Lower lobe of right lung (tissue), 2 donors: Measurements from ENCODE around the gene WDFY2. TPM values are rescaled to one million over a fixed set of nuclear protein-coding genes. Genes with fewer than 3 reads are reported as not detected.

Experiments
- ATAC-seq, 2 donors: fragments of 200-7000 bp; cut with Tn5 transposase; one replicate each; pipeline ENCODE4 v1.9.1; 2020 to 2022; ENCODE audit warnings: mild to moderate bottlenecking in 2 of 2, moderate library complexity in 2 of 2
- DNase-seq: peaks from one replicate; pipeline ENCODE4 v3.0.0-alpha.2; 2020
- H3K27ac ChIP-seq: fragments of 200-600 bp; one replicate; pipeline ENCODE4 v1.8.0; 2022
- H3K27me3 ChIP-seq: fragments of 200-600 bp; one replicate; pipeline ENCODE4 v1.8.0; 2022; ENCODE audit warnings: low read depth
- H3K36me3 ChIP-seq: fragments of 200-600 bp; one replicate; pipeline ENCODE4 v1.8.0; 2022; ENCODE audit warnings: mild to moderate bottlenecking
- H3K4me1 ChIP-seq: fragments of 200-600 bp; one replicate; pipeline ENCODE4 v1.8.0; 2022
- H3K4me3 ChIP-seq: fragments of 200-600 bp; one replicate; pipeline ENCODE4 v1.8.0; 2022; ENCODE audit warnings: mild to moderate bottlenecking
- H3K9me3 ChIP-seq: fragments of 200-600 bp; one replicate; pipeline ENCODE4 v1.8.0; 2022
- intact Hi-C: fragments of 100-400 bp; cut with DNase I; formaldehyde crosslinking; loops from one replicate; pipeline ENCODE4 v1.11.0; 2022
- total RNA-seq: library from RNA; stranded (reverse); fragmentation: NEBNext Ultra II Directional; extraction: Animal tissue kit (Norgen Biotek cat#: 25700); gene quantifications from one replicate; pipeline ENCODE4 v1.2.1, GENCODE V29; 2021
- TF ChIP-seq, protein P1 (sequence below): fragments of 200-600 bp; IDR thresholded peaks from one replicate; pipeline ENCODE4 v1.8.0; 2022; ENCODE audit warnings: antibody characterized with exemption, mild to moderate bottlenecking
- donor health status: DM: no; HTN: yes; CAD: no; lungs with severe emphysema.

Gene WDFY2
- total RNA-seq, 1 donor from 2014 or later = 16.6 TPM

DNA sequence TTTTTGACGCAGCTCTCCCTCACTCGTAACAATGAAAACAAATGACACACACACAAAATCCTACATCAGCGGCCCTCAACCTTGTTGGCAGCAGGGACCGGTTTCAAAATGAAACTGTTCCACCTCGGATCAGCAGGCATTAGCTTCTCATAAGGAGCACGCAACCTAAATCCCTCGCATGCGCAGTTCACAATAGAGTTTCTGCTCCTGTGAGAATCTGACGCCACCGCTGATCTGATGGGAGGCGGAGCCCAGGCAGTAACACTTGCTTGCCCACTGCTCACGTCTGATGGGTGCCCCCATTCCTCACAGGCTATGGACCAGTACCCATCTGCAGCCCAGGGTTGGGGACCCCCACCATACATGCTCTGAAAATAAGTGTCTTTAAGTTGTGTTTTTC, 176.3 kb downstream of the WDFY2 start:
- intact Hi-C loops = no loop called here
- DNase-seq (no peak), ATAC-seq (no peak)
- Histone ChIP-seq H3K4me1 (peaks cover 15% of the 10 kb centered on the region), H3K27ac (no peak overlapping the region), H3K36me3 (peaks cover 56% of the 10 kb centered on the region), H3K27me3 (no peaks in the 10 kb centered on the region), H3K4me3 (no peak overlapping the region), H3K9me3 (no peaks in the 10 kb centered on the region)
- TF ChIP-seq, protein P1, sequence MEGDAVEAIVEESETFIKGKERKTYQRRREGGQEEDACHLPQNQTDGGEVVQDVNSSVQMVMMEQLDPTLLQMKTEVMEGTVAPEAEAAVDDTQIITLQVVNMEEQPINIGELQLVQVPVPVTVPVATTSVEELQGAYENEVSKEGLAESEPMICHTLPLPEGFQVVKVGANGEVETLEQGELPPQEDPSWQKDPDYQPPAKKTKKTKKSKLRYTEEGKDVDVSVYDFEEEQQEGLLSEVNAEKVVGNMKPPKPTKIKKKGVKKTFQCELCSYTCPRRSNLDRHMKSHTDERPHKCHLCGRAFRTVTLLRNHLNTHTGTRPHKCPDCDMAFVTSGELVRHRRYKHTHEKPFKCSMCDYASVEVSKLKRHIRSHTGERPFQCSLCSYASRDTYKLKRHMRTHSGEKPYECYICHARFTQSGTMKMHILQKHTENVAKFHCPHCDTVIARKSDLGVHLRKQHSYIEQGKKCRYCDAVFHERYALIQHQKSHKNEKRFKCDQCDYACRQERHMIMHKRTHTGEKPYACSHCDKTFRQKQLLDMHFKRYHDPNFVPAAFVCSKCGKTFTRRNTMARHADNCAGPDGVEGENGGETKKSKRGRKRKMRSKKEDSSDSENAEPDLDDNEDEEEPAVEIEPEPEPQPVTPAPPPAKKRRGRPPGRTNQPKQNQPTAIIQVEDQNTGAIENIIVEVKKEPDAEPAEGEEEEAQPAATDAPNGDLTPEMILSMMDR = no peak

- Histone ChIP-seq H3K9me3 (no peaks in the 10 kb centered on the region), H3K27ac (no peak overlapping the region), H3K4me1 (peaks cover 15% of the 10 kb centered on the region), H3K36me3 (peaks cover 55% of the 10 kb centered on the region), H3K4me3 (no peak overlapping the region), H3K27me3 (no peaks in the 10 kb centered on the region)
- intact Hi-C loops = no loop called here
- TF ChIP-seq, protein P1 = no peak
- DNase-seq (no peak), ATAC-seq (no peak)
These were observed 177.5 kb downstream of the WDFY2 start for GRCh38 chr13:51761643-51762350.

GRCh38 chr13:51763486-51763885, 179.2 kb downstream of the WDFY2 start:
- peaks cover 52% of the 10 kb centered on the region for H3K36me3 ChIP-seq
- TF ChIP-seq, protein P1 = no peak
- ATAC-seq = no peak

GRCh38 chr13:51764184-51765141, 180.2 kb downstream of the WDFY2 start:
- TF ChIP-seq, protein P1 = no peak
- Histone ChIP-seq H3K36me3 (peaks cover 43% of the 10 kb centered on the region), H3K27me3 (no peaks in the 10 kb centered on the region), H3K4me1 (peaks cover 21% of the 10 kb centered on the region), H3K27ac (peak overlapping the region; percentile 73), H3K9me3 (no peaks in the 10 kb centered on the region), H3K4me3 (peak overlapping the region; percentile 27)
- ATAC-seq (peak; percentile 86 to 89), DNase-seq (no peak)
- intact Hi-C loops = no loop called here

More at GRCh38 chr13:51763486-51763885, 179.2 kb downstream of the WDFY2 start:
- no peak overlapping the region for H3K27ac ChIP-seq
- DNase-seq = no peak
- intact Hi-C loops = no loop called here
- no peaks in the 10 kb centered on the region for H3K9me3 ChIP-seq
- H3K27me3 ChIP-seq = no peaks in the 10 kb centered on the region
- no peak overlapping the region for H3K4me3 ChIP-seq
- peaks cover 15% of the 10 kb centered on the region for H3K4me1 ChIP-seq

- H3K9me3 ChIP-seq = no peaks in the 10 kb centered on the region
- no peak overlapping the region for H3K4me3 ChIP-seq
- intact Hi-C loops = no loop called here
- H3K27ac ChIP-seq = peak overlapping the region; percentile 73
- H3K36me3 ChIP-seq = peaks cover 37% of the 10 kb centered on the region
- peaks cover 28% of the 10 kb centered on the region for H3K4me1 ChIP-seq
- H3K27me3 ChIP-seq = no peaks in the 10 kb centered on the region
- DNase-seq = no peak
- no peak for ATAC-seq
- TF ChIP-seq, protein P1 = no peak
These were observed 180.9 kb downstream of the WDFY2 start for GRCh38 chr13:51765142-51765515.
